Cardiac muscle cell (in vitro differentiated cells and primary cell): ENCODE measurements around the gene PRTFDC1. TPM values are rescaled to one million over a fixed set of nuclear protein-coding genes. Genes with fewer than 3 reads are reported as not detected.
"Not testable (repeated sequence)": the region's sequence is repeated elsewhere in the genome, so short reads cannot be mapped to it uniquely, and the experiment has no call there.

Experiments used
- DNase-seq, 2 donors: peaks; one replicate each; pipeline versions ENCODE4 v3.0.0 to v3.0.0-alpha.2; 2010 to 2017; ENCODE audit warnings: low read depth in 1 of 2, low spot score in 1 of 2
- H3K27ac ChIP-seq: fragments of 200-600 bp; sonication (generic); 2 replicates; pipeline ENCODE4 v1.5.1; 2016
- H3K27me3 ChIP-seq: fragments of 200-600 bp; sonication (generic); 2 replicates; pipeline ENCODE4 v1.6.0; 2016; ENCODE audit warnings: control low read depth
- H3K36me3 ChIP-seq: fragments of 200-600 bp; sonication (generic); 2 replicates; pipeline ENCODE4 v1.5.1; 2016; ENCODE audit warnings: control low read depth
- H3K4me1 ChIP-seq: fragments of 200-600 bp; sonication (generic); 2 replicates; pipeline ENCODE4 v1.8.1; 2017; ENCODE audit warnings: low read depth, mild to moderate bottlenecking, mixed run types
- H3K4me3 ChIP-seq: fragments of 200-600 bp; sonication (generic); 2 replicates; pipeline ENCODE4 v1.5.1; 2016; ENCODE audit warnings: mild to moderate bottlenecking
- H3K9me3 ChIP-seq: fragments of 200-600 bp; sonication (generic); 2 replicates; pipeline ENCODE4 v1.5.1; 2017; ENCODE audit warnings: low read depth, mild to moderate bottlenecking, control low read depth
- polyA plus RNA-seq: library from polyadenylated mRNA; unstranded; fragments of >200 nt; fragmentation: Nextera tagmentation; extraction: Ambion mirVana; gene quantifications from 2 replicates; pipeline ENCODE4 v1.2.1, GENCODE V29; 2016
- total RNA-seq: library from RNA; depleted of rRNA; stranded (reverse); fragments of >200 nt; gene quantifications from 2 replicates; pipeline ENCODE4 v1.2.3, GENCODE V29; 2016
- TF ChIP-seq, protein P1 (sequence below): IDR thresholded peaks from 2 replicates; pipeline ENCODE4 v1.5.1; 2012; ENCODE audit warnings: low read depth, mild to moderate bottlenecking, low read length

PRTFDC1 gene
- total and polyA plus RNA-seq, 2 experiments from 2014 or later = 3.1 to 3.8 TPM

DNA sequence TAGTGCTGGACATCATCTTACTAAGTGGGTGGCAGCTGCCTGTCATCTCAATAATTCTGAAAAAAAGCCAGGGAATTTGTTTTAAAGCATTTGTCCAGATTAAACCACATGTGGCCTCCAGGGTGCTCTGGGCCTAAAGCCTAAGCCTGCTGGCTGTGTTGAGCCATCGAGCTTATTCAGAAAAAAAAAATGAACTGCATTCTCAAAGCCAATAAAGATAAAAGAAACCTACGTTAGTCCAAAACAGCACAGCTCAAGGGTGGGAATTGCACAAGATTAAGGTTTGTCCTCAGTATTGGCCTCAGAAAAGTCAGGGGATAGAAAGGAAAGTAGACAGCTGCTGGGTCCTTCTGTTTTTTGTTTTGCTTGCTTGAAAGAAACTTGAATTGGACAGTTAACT, 22.6 kb upstream of the PRTFDC1 start:
- TF ChIP-seq, protein P1, sequence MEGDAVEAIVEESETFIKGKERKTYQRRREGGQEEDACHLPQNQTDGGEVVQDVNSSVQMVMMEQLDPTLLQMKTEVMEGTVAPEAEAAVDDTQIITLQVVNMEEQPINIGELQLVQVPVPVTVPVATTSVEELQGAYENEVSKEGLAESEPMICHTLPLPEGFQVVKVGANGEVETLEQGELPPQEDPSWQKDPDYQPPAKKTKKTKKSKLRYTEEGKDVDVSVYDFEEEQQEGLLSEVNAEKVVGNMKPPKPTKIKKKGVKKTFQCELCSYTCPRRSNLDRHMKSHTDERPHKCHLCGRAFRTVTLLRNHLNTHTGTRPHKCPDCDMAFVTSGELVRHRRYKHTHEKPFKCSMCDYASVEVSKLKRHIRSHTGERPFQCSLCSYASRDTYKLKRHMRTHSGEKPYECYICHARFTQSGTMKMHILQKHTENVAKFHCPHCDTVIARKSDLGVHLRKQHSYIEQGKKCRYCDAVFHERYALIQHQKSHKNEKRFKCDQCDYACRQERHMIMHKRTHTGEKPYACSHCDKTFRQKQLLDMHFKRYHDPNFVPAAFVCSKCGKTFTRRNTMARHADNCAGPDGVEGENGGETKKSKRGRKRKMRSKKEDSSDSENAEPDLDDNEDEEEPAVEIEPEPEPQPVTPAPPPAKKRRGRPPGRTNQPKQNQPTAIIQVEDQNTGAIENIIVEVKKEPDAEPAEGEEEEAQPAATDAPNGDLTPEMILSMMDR = peak; percentile 36
- no peak overlapping the region for H3K27ac ChIP-seq
- DNase-seq = peak in 1 of 2 donors; percentile 97

GRCh38 chr10:24973163-24973562, 20.8 kb upstream of the PRTFDC1 start:
- H3K27ac ChIP-seq = no peak overlapping the region
- no peaks in the 10 kb centered on the region for H3K27me3 ChIP-seq
- TF ChIP-seq, protein P1 = no peak
- no peaks in the 10 kb centered on the region for H3K9me3 ChIP-seq
- DNase-seq = no peak
- H3K4me3 ChIP-seq = no peak overlapping the region
- no peaks in the 10 kb centered on the region for H3K4me1 ChIP-seq
- H3K36me3 ChIP-seq = no peaks in the 10 kb centered on the region

More for the DNA sequence above, 22.6 kb upstream of the PRTFDC1 start:
- Histone ChIP-seq H3K9me3 (no peaks in the 10 kb centered on the region), H3K4me1 (no peaks in the 10 kb centered on the region), H3K4me3 (no peak overlapping the region), H3K36me3 (no peaks in the 10 kb centered on the region), H3K27me3 (no peaks in the 10 kb centered on the region)

DNA sequence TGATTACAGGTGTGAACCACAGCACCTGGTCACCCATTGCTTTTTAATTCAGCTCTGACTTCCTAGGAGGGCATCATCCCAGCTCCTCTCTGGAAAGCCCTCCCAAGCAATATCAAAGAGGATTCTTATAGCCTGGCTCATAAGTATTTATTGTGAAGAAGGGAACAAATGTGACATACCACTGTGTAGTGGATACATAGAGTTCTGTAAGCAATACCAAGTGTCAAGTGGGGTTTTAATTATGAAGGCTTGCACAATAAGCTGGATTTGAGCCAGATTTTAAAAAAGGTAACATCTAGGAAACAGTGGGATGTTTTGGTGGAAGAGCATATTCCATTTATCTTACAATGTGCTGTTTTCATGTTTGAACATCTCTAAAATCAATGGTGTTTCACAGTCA, 19.0 kb upstream of the PRTFDC1 start:
- TF ChIP-seq, protein P1 = no peak
- Histone ChIP-seq H3K9me3 (no peaks in the 10 kb centered on the region), H3K36me3 (no peaks in the 10 kb centered on the region), H3K4me1 (no peaks in the 10 kb centered on the region), H3K27me3 (no peaks in the 10 kb centered on the region), H3K27ac (no peak overlapping the region), H3K4me3 (no peak overlapping the region)
- no peak for DNase-seq

DNA sequence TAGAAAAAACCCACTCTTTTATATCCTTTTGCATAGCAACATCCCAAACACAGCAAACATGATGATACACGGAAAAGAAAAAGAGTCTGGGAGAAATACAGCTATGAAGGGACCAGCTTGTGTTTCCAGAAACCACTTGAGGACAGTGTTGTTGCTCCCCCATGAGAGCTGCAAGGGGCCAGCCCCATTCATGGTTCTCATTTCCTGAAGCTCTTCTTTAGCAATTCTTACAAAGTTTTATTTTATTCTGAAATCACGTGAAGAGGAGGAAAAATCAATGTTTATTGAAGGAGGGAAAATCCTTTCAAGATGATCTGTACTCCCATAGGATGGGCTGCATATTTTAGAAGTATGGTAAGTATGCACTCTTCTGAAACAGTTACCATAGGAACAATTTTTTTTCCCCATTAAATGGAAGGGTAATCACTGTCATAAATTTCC, 17.5 kb upstream of the PRTFDC1 start:
- no peaks in the 10 kb centered on the region for H3K4me1 ChIP-seq
- DNase-seq = no peak
- H3K4me3 ChIP-seq = no peak overlapping the region
- no peaks in the 10 kb centered on the region for H3K9me3 ChIP-seq
- TF ChIP-seq, protein P1 = no peak
- no peak overlapping the region for H3K27ac ChIP-seq
- H3K36me3 ChIP-seq = no peaks in the 10 kb centered on the region
- H3K27me3 ChIP-seq = no peaks in the 10 kb centered on the region

- H3K27ac ChIP-seq, H3K9me3 ChIP-seq, H3K36me3 ChIP-seq, H3K27me3 ChIP-seq, DNase-seq, H3K4me1 ChIP-seq, H3K4me3 ChIP-seq: not testable (repeated sequence)
These were observed 16.5 kb upstream of the PRTFDC1 start for GRCh38 chr10:24968951-24969350.

DNA sequence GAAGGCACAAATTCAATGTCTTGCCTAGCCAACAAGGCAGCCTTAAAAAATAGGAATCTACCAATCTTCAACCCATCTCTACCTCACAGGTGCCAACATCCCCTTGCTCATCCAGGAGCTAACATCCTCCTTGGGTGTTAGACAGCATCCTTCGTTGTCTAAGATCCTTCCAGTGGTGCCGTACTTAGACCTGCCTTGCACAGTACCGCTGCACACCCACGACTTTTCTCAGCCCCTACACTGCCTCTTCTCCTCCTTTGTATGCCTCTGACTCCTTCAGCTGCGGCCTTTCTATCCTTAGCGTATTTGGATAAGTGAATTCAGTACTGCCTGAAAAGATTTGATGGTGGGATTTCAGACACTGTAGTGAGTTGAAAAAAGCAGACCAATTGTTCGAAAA, 15.9 kb upstream of the PRTFDC1 start:
- no peaks in the 10 kb centered on the region for H3K36me3 ChIP-seq
- DNase-seq = no peak
- H3K4me1 ChIP-seq = no peaks in the 10 kb centered on the region
- no peaks in the 10 kb centered on the region for H3K9me3 ChIP-seq
- no peak overlapping the region for H3K4me3 ChIP-seq
- H3K27ac ChIP-seq = no peak overlapping the region
- H3K27me3 ChIP-seq = no peaks in the 10 kb centered on the region
- TF ChIP-seq, protein P1 = no peak
